ENCODE data around the gene IQSEC1.

IQSEC1 gene

DNA sequence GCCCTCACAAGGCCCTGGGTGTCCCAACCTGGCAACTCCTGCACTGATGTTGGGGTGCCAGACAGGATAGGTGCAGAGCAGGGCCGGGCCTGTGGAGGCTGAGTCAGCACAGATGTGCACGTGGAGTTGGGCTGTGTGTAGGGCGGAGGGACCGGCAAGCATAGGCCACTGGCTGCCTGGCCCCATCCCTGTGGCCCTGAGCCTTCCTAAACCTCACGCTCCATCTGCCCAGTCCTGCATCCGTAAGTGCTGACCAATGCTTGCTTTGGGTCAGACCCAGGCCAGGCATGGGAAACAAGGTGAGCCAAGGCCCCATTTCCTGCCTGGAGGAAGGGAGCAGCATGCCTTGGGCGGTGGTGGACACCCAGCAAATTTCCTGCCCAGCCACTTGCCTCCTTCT lies 5.8 kb upstream of the IQSEC1 start:
- no peak overlapping the region for H3K4me3 ChIP-seq (ENCODE audit: low read length)
- no peak for DNase-seq (ENCODE audit: low read depth)
- TF ChIP-seq, protein P1, sequence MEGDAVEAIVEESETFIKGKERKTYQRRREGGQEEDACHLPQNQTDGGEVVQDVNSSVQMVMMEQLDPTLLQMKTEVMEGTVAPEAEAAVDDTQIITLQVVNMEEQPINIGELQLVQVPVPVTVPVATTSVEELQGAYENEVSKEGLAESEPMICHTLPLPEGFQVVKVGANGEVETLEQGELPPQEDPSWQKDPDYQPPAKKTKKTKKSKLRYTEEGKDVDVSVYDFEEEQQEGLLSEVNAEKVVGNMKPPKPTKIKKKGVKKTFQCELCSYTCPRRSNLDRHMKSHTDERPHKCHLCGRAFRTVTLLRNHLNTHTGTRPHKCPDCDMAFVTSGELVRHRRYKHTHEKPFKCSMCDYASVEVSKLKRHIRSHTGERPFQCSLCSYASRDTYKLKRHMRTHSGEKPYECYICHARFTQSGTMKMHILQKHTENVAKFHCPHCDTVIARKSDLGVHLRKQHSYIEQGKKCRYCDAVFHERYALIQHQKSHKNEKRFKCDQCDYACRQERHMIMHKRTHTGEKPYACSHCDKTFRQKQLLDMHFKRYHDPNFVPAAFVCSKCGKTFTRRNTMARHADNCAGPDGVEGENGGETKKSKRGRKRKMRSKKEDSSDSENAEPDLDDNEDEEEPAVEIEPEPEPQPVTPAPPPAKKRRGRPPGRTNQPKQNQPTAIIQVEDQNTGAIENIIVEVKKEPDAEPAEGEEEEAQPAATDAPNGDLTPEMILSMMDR (conservative IDR thresholded peaks at IDR 0.05; ENCODE audit: low read depth, low read length), result no peak

DNA sequence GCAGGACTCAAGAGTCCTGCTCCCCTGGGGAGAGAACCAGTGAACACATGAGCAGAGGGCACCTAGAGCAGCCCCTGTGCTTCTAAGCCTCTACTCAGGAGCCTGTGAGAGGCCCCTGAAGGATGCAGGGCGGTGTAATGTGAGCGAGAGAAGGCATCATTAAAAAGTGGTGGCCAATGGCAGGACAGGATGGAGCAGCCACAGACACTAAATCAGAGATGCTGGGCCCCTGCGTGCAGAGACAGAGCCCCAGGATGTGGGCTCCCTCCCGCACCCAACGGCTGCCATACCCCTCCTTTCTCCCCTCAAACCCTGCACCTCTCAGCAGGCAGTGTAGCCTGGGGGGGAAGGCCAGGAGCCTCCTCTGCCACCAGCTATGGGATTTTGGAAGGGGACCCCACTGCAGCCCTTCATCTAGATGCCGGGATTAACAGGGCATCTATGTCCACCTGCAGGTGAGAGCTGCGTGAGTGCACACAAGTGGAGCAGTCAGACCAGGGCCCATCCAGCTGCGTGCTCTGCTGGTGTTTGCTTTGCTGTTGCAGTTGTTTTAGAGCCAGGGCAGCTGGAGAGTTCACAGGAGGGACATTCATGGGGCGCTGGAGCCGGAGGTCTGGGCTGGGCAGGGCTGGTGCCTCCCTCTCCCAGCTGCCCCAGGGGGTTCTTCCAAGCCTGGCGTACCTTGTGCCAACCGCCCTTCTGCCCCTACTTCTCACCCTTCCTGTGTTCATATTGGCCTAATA lies 5.1 kb upstream of the IQSEC1 start:
- no peak for DNase-seq (ENCODE audit: low read depth)
- no peak overlapping the region for H3K4me3 ChIP-seq (ENCODE audit: low read length)
- TF ChIP-seq, protein P1 (conservative IDR thresholded peaks at IDR 0.05; ENCODE audit: low read depth, low read length), result no peak

DNA sequence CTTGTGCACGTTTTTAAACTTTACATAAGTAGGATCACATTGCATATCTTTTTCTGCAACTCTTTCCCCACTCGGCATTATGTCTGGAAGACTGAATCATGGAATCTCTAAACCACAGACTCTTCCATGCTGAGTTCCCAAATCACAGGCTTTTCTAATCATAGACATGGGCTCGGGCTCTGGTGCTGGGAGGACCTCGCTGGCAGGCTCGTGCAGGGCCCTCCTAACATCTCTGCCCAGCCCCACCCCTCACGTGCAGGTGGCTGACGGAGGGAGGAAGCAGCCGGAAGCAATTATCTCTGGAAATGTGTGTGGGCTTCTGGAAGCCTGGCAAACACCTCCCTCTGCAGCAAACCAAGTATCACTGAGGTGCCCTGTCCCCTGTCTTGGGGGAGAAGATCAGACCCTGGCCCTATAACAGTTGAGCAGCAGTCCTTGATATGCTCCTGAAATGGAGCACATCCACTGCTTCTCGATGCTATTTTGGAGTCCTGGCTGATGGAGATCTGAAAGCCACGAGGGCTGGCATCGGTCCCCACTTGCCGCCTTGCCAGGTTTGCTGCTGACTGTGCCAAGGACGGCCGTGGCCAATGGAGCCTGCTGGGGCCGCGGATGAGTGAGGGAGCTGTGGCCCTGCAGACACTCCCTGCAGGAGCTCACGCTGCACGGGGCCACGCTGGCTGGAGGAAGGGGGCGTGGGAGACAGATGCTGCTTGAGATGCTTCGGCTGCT lies 4.4 kb upstream of the IQSEC1 start:
- H3K4me3 ChIP-seq (ENCODE audit: low read length), result no peak overlapping the region
- TF ChIP-seq, protein P1 (conservative IDR thresholded peaks at IDR 0.05; ENCODE audit: low read depth, low read length), result no peak
- DNase-seq (ENCODE audit: low read depth), result no peak

DNA sequence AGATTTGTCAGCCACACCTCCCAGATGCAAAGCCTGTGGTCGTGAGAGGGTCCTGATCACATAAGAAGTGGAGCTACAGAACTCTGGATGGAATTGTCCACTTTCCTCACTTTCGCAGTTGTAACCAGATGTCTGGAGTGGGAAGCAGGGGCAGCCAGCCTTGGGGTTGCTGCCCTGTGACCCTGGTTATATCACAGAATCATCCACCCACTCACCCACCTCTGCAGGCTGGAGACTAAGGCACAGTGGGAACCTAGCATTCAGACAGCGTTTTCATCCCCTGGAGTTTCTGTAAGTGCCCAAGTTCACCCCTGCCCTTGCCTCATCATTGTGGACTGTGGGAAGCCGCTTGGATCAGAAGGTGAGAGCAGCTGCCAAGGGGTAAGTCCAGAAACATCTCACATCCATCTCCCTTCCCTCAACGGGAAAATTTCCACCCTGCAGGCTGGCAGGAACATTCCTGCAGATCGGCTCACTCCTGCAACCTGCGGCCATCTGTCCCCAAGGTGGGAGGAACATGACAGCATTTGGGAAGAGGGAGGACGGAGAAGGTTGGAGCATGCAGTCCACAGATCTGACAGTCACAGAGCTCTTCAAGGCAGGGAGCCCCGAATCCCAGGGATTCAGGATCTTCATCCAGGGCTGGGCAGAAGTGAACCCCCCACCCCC lies 2.9 kb upstream of the IQSEC1 start:
- no peak for DNase-seq (ENCODE audit: low read depth)
- TF ChIP-seq, protein P1 (conservative IDR thresholded peaks at IDR 0.05; ENCODE audit: low read depth, low read length), result no peak
- H3K4me3 ChIP-seq (ENCODE audit: low read length), result no peak overlapping the region

DNA sequence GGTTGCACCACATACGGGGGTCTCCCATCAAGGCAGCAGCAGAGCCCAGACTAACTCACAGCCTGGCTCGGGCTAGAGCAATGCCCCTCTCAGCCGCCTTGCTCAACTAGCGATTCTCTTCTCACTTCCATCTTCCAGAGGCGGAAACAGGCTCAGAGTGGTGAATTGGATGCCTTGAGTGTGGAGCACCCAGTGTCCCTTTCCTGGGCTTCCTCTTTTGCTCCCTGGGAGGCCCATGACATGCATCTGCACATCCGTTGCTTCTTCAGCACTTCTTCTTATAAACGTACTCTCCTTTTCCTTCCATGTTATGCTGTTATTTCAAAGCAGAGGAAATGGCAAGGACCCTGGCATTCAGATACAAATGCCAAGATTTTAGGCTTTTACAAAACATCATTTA lies 2.1 kb upstream of the IQSEC1 start:
- TF ChIP-seq, protein P1 (conservative IDR thresholded peaks at IDR 0.05; ENCODE audit: low read depth, low read length), result no peak
- H3K4me3 ChIP-seq (ENCODE audit: low read length), result no peak overlapping the region
- no peak for DNase-seq (ENCODE audit: low read depth)

DNA sequence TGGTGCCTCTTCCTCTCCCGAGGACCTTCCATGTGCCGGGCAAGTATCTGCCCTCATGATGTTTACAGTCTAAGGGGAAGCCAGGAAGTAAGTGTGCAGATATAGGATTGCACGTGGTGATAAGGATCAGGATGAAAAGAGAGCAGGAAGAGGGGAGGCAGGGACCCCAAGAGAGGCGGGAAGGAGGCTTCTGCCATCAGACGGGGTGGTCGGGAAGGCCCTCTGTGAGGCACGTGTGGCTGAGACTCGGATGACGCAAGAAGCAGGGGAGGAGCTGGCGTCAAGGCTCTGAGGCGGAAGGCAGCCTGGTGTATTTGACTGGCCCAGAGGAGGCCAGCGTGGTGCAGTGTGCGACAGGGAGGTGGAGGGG lies 762 bp upstream of the IQSEC1 start:
- TF ChIP-seq, protein P1 (conservative IDR thresholded peaks at IDR 0.05; ENCODE audit: low read depth, low read length), result no peak
- DNase-seq (ENCODE audit: low read depth), result no peak
- H3K4me3 ChIP-seq (ENCODE audit: low read length), result no peak overlapping the region
